OCI-LY1 (cell line): ENCODE data around the gene NR1I2.

Experiments used
- H2AFZ ChIP-seq: fragments of 200-600 bp; sonication (generic), shearing (Covaris generic); 2 replicates; pipeline ENCODE4 v1.6.0; 2014; ENCODE audit warnings: antibody characterized with exemption, mild to moderate bottlenecking, low read length
- H3F3A ChIP-seq: fragments of 200-600 bp; sonication (generic), shearing (Covaris generic); 2 replicates; pipeline ENCODE4 v1.6.0; 2014; ENCODE audit warnings: mild to moderate bottlenecking, antibody characterized with exemption, low read length, moderate library complexity; ENCODE audit not compliant: insufficient read depth
- H3K27ac ChIP-seq: fragments of 200-600 bp; sonication (generic); 2 replicates; pipeline ENCODE4 v1.5.1; 2014; ENCODE audit warnings: low read length, mixed run types, mild to moderate bottlenecking, low read depth; ENCODE audit not compliant: poor library complexity, severe bottlenecking
- H3K27me3 ChIP-seq: fragments of 200-600 bp; sonication (generic); 2 replicates; pipeline ENCODE4 v1.6.0; 2014; ENCODE audit warnings: antibody characterized with exemption, mild to moderate bottlenecking, low read length, moderate library complexity; ENCODE audit not compliant: insufficient read depth
- H3K36me3 ChIP-seq: fragments of 200-600 bp; sonication (generic); 2 replicates; pipeline ENCODE4 v1.6.1; 2014; ENCODE audit warnings: mild to moderate bottlenecking, antibody characterized with exemption, low read length, moderate library complexity, mixed read lengths; ENCODE audit not compliant: insufficient read depth
- H3K4me1 ChIP-seq: fragments of 200-600 bp; sonication (generic); 2 replicates; pipeline ENCODE4 v1.5.1; 2014; ENCODE audit warnings: mild to moderate bottlenecking, low read length, moderate library complexity; ENCODE audit not compliant: insufficient read depth, severe bottlenecking
- H3K4me2 ChIP-seq: fragments of 200-600 bp; sonication (generic), shearing (Covaris generic); 2 replicates; pipeline ENCODE4 v1.6.1; 2014; ENCODE audit warnings: low read length
- H3K4me3 ChIP-seq: fragments of 200-600 bp; sonication (generic); 2 replicates; pipeline ENCODE4 v1.5.1; 2014; ENCODE audit warnings: low read length, low read depth, mild to moderate bottlenecking, mixed read lengths; ENCODE audit not compliant: poor library complexity, severe bottlenecking
- H3K79me2 ChIP-seq: fragments of 200-600 bp; shearing (Covaris generic); 2 replicates; pipeline ENCODE4 v1.6.1; 2016; ENCODE audit warnings: mixed run types, low read length, mixed read lengths; ENCODE audit not compliant: insufficient read depth
- H3K9ac ChIP-seq: fragments of 200-600 bp; sonication (generic), shearing (Covaris generic); 2 replicates; pipeline ENCODE4 v1.6.1; 2014; ENCODE audit warnings: mild to moderate bottlenecking, low read length, mixed read lengths
- H3K9me2 ChIP-seq: fragments of 200-600 bp; sonication (generic), shearing (Covaris generic); 2 replicates; pipeline ENCODE4 v1.6.1; 2014; ENCODE audit warnings: low read depth, mild to moderate bottlenecking, low read length, mixed read lengths
- H3K9me3 ChIP-seq: fragments of 200-600 bp; shearing (Covaris generic); 2 replicates; pipeline ENCODE4 v1.6.1; 2014; ENCODE audit warnings: low read length, mixed read lengths
- H4K20me1 ChIP-seq: fragments of 200-600 bp; sonication (generic), shearing (Covaris generic); 2 replicates; pipeline ENCODE4 v1.6.0; 2016; ENCODE audit warnings: mild to moderate bottlenecking, low read length; ENCODE audit not compliant: insufficient read depth
- CTCF ChIP-seq: fragments of 200-600 bp; sonication (generic), shearing (Covaris generic); IDR thresholded peaks from 2 replicates; pipeline ENCODE4 v1.5.1; 2017; ENCODE audit warnings: mild to moderate bottlenecking, antibody characterized with exemption, low read length, moderate library complexity, mixed read lengths
- EZH2 ChIP-seq: fragments of 200-600 bp; sonication (generic), shearing (Covaris generic); IDR thresholded peaks from 2 replicates; pipeline ENCODE4 v1.8.0; 2017; ENCODE audit warnings: borderline replicate concordance, mixed run types, mild to moderate bottlenecking, antibody characterized with exemption, low read length, moderate library complexity, mixed read lengths

Gene NR1I2

GRCh38 chr3:119796368-119796767, 14.5 kb downstream of the NR1I2 start:
- H3K4me2 ChIP-seq = no peak overlapping the region
- no peak overlapping the region for H3K27ac ChIP-seq
- no peaks in the 10 kb centered on the region for H3K9me2 ChIP-seq
- H4K20me1 ChIP-seq = no peaks in the 10 kb centered on the region
- H3K36me3 ChIP-seq = no peaks in the 10 kb centered on the region
- H3F3A ChIP-seq = no peaks in the 10 kb centered on the region
- H2AFZ ChIP-seq = no peak overlapping the region
- H3K4me3 ChIP-seq = no peak overlapping the region
- H3K27me3 ChIP-seq = no peaks in the 10 kb centered on the region
- TF ChIP-seq EZH2 = no peak
- no peak for TF ChIP-seq CTCF
- no peak overlapping the region for H3K9ac ChIP-seq
- H3K9me3 ChIP-seq = no peaks in the 10 kb centered on the region
- no peaks in the 10 kb centered on the region for H3K79me2 ChIP-seq
- no peaks in the 10 kb centered on the region for H3K4me1 ChIP-seq

- H3K4me1 ChIP-seq = no peaks in the 10 kb centered on the region
- H3F3A ChIP-seq = no peaks in the 10 kb centered on the region
- no peak overlapping the region for H3K4me2 ChIP-seq
- TF ChIP-seq CTCF = no peak
- TF ChIP-seq EZH2 = no peak
- no peak overlapping the region for H2AFZ ChIP-seq
- H3K79me2 ChIP-seq = no peaks in the 10 kb centered on the region
- H3K36me3 ChIP-seq = no peaks in the 10 kb centered on the region
- H3K4me3 ChIP-seq = no peak overlapping the region
- no peaks in the 10 kb centered on the region for H3K27me3 ChIP-seq
- H3K9me3 ChIP-seq = no peaks in the 10 kb centered on the region
- H3K9ac ChIP-seq = no peak overlapping the region
- H3K9me2 ChIP-seq = no peaks in the 10 kb centered on the region
- no peaks in the 10 kb centered on the region for H4K20me1 ChIP-seq
- H3K27ac ChIP-seq = no peak overlapping the region
These were observed 14.9 kb downstream of the NR1I2 start for GRCh38 chr3:119796785-119797184.

GRCh38 chr3:119800844-119801243, 18.9 kb downstream of the NR1I2 start:
- Histone ChIP-seq H3K9me2 (no peaks in the 10 kb centered on the region), H4K20me1 (no peaks in the 10 kb centered on the region), H3K9ac (no peak overlapping the region), H3K27me3 (no peaks in the 10 kb centered on the region), H3K4me1 (no peaks in the 10 kb centered on the region), H3K4me2 (no peak overlapping the region), H3F3A (no peaks in the 10 kb centered on the region), H3K9me3 (no peaks in the 10 kb centered on the region), H3K79me2 (no peaks in the 10 kb centered on the region), H3K36me3 (no peaks in the 10 kb centered on the region), H2AFZ (no peak overlapping the region), H3K4me3 (no peak overlapping the region), H3K27ac (no peak overlapping the region)
- no peak for TF ChIP-seq EZH2
- TF ChIP-seq CTCF = no peak
